Stimulated activated CD4-positive, alpha-beta T cell treated with anti-CD3 and anti-CD28 coated beads, TNF-alpha, amount 100 ng/mL, for 24 hours (primary cell): ENCODE measurements around the gene CLTB.

Experiments used
- DNase-seq, 3 experiments: peaks; one replicate each; pipeline ENCODE4 v3.0.0-alpha.2; 2020; ENCODE audit warnings: low read depth in 3 of 3

The CLTB gene

DNA sequence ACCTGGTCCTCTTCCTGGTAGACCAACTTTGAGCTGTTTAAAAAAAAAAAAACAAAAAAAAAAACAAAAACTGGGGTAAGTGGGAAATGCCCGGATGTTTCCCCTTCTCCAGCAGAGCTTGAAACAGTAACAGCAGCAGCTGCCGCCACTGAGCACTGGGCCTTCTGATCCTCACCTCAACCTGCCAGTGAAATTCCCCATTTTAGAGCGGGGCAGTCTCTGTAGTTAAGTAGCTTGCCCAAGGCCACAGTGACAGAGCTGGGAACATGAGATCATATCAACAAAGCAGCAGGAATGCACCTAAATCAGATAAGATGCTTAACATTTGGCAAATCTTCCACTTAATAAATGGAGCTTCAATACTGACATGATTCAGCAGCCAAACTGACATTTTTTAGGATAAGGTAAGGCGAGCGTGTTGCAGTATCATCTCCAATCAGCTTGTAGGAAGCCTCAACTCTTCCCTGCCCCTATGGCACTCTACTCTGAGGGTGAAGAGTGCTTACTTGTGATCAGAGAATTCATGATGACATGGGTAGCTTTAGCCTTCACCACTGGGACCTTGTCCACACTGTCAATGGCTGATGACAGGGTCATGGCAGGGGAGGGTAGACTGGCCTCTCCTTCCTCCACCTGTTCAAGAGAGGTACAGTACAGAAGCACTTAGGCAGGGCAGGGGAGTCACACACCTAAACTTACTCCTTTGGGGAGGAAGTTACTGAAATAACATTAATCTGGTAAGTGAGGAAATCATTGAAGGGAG, 64.0 kb downstream of the CLTB start:
- no peak for DNase-seq

DNA sequence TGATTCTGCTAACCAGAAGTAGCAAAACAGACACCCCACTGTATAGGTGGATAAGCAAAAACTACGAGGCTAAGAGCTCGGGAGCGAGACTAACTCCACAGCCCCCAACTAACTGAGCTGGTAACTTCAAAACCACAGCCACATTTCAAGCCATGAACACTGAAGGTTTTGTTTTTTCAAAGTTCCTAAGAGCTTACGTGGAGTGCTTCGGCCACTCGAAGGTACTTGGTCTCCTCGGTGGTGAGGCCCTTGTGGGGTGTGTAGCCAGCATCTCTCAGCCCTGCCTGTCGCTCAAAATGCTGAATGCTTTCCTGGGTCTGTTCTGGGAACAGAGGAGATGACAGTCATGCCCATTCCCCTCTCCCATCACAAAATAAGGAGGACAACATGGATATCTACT, 65.9 kb downstream of the CLTB start:
- DNase-seq, result no peak

DNA sequence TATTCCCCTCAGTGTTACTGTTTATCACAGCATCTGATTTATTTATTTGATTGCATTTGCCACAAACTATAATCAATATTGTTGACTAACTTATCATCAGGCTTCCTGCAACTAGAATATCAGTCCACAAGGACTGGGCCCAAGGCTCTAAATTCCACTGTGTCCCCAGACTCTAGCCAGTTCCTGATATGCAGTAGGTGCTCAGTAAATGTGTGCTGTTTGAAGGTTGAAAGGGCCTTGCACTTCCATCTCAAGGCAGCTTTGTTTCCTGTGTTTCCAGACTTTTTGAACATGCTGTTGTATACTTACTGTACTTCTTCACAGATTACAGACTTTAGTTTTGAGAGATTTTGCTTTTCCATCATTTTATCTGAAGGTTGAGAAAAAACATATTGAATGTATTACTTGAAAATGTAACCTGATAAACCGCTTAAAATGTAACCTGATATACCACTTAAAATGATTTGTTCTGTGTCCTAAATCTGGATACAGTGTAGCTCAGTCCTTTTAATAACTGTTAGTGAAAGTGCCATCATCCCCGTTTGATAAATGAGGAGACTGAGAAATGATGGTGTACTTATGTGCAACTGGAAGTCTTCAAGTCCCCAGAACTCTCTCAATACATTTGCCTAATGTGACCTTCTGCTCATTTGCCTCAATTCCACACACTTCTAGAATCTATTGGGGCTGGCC, 73.4 kb downstream of the CLTB start:
- no peak for DNase-seq
